Kasumi-1 (cell line): ENCODE measurements around the gene ACSF3.
"Not testable (repeated sequence)": the region's sequence is repeated elsewhere in the genome, so short reads cannot be mapped to it uniquely, and the experiment has no call there.

Source experiments
- DNase-seq, 2 experiments: peaks; one replicate each; lab custom pipeline; 2025; lab: John Stamatoyannopoulos, UW

Gene ACSF3

DNA sequence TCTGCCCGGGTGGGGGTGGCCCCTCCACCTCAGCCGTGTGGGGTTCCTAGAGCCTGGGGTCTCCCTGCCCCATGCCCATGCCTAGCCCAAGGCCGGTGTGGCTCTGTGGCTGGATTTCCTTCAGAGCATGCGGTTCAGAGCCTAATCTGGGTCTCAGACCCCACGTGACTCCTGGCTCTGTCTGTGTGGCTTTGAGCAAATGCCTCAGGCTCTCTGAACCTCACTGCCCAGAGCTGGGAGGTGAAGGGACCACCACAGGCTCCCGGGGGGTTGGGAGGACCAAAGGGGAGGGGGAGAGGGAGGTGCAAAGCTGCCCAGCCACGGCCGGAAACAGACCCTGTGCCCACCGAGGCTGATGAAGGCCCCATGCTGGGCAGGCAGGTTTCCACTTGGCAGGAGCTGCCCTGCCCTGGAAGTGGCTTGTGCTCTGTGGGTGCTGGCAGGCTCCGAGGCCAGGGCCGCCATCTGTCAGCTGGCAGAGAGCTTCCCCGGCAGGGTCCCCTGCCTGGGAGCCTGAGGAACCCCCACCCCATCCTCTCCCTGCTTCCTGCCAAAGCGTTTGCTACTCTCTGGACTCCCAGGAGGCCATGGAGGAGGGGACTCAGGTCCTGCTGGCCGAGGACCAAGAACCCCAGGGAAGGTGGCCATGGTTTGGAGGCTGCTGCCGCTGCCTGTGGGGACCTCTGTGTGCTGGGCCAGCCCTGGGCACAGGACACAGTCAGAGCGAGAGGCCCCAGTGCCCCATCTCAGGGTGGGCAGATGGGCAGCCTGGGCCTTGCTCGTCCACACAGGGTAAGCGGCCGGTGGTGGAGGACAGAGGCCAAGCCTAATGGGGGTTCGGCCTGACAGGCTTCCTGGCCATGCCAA, 81.9 kb downstream of the ACSF3 start:
- DNase-seq = no peak

DNA sequence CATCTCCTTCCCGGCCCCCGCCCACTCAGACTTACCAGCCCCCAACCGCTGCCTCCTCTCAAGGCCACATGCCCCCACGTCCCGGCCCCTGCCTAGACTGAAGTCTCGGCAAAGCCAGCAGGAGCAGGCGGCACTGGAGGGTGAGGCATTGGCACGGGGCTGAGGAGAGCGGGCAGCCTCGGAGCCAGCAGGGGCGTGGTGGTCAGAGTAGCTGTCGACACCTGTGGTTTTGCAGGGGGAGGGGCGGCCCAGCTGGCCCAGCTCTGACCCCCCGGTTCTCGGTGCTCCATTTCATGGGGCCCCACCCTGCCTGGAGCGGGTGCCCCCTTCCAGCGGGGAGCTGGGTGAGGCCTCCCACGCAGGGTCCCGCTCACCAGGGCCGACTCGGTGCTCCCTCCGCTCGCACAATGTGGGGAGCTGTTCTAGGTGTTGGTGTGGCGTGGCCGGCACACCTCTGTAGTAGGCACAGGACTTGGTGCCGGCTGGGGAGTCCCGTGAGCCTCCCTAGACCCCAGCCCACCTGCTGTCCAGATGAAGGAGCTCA, 82.6 kb downstream of the ACSF3 start:
- DNase-seq = no peak

DNA sequence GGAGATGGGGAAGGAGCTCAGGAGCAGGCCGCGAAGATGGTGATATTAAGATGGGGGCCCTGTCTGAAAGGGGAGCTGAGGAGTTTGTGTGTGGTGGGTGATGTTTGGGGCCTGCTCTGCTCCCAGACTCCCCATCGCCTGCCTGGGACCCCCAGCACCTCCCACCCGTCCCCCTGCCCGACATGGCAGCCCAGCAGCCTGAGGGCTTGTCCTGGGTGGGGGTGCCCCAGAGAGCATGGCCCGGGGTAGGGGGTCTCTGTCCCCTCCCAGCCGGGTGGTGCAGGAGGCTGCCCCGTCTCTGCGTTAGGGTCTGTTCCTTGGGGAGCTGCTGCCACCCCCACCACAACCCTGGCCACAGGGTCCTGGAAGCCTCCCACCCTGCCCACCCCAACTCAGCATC, 83.1 kb downstream of the ACSF3 start:
- no peak for DNase-seq

DNA sequence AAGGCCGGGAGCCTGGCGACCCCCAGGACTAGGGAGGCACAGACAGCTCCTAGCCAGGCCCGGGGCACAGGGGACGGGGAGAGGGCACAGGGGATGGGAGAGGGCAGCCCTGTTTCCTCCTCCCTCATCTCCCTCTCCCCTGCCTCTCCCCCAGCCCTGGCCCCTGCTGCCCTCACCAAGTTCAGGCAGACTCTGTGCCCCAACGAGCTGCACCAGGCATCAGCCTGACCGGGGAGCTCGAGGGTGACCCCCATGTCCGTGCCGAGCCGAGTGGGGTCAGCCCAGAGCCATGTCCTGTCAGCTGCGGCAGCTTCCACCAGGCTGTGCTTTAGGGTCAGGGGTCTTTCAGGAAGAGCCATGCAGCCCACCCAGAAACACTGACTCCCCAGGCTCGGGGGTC, 83.8 kb downstream of the ACSF3 start:
- no peak for DNase-seq

DNA sequence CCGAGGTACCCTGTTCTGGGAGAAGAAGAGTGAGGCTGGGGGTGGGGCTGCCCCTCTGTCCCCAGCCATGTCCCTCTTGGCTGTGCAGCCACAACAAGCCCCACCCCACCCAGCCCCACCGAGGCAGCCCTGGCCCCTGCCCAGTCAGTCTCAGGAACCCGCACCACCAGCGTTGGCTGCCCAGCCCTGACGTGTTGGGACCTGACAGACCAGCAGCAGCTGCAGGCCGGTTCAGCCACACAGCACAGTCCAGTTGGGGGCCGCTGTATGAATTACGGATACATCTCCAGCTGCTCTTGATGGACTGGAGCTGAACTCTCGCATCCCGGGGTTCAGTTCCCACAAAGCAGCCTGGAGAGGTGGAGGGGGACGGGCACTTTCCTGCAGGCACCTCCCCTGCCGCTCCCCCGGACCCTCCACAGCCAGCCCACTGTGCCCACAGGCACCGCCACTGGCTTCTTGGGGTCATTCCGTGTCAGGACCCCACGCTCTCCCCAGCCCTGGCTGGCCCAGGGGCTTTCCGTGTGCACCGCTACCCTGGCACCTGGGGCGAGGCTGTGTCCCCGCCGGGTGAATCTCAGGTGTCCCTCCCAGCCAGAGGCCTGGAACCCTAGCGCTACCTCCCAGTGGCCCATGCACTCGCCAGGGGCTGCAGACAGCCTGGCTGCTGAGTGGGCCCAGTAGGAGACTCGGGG, 84.9 kb downstream of the ACSF3 start:
- DNase-seq = no peak

DNA sequence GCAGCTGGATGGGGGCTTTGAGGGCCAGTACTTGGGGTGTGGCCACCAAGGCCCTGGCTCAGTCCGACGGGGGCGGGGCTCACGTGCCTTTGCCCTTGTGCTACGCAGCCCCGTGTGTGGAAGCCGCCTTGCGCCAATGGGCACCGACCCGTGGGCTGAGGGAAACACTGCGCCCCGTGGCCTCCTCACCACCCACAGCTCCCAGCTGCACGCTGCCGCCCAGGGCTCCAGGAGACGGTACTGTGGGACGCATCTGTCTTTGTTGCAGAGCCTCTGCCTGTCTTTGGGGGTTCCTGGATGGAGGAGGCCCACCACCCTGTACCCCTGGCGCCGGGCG, 85.5 kb downstream of the ACSF3 start:
- no peak for DNase-seq

DNA sequence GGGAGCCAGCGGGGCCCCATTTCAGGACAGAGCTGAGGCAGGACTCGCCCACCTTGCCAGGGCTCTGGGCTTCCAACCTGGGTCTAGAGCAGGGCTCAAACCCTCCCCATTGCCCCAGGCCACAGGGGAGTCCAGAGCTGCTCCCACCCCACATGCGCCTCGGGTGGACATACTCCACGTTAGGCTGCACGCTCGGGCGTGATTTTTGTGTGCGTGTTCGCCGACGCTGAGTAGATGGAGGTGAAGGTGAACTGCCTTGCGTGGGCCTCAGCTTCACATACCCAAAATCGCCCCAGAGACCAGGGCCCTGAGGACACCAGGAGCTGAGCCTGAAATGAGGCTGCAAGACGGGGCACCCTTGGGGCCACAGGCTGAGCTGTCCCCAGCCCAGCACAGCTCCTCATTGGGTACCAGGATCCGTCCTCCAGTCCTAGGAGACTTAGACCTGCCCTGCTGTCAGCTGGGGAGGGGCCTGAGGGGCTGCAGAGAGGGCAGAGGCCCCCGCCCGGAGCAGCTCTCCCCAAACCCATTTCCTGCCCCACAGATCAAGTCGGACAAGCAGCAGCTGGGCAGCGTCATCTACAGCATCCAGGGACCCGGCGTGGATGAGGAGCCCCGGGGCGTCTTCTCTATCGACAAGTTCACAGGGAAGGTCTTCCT, 86.1 kb downstream of the ACSF3 start:
- no peak for DNase-seq

DNA sequence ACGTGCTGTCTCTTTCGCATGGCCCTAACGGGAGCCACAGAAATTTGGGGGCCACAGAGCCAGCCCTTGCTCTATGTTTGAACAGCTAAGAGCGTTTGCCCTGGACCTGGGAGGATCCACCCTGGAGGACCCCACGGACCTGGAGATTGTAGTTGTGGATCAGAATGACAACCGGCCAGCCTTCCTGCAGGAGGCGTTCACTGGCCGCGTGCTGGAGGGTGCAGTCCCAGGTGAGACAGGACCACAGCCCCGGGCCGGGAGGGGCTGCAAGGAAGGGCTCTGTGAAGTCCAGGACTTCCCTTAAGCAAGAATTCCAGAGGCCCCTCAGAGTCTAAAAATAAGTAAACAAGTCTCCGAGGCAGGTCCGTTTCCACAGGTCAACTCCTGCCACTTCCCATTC, 89.8 kb downstream of the ACSF3 start:
- DNase-seq = no peak

DNA sequence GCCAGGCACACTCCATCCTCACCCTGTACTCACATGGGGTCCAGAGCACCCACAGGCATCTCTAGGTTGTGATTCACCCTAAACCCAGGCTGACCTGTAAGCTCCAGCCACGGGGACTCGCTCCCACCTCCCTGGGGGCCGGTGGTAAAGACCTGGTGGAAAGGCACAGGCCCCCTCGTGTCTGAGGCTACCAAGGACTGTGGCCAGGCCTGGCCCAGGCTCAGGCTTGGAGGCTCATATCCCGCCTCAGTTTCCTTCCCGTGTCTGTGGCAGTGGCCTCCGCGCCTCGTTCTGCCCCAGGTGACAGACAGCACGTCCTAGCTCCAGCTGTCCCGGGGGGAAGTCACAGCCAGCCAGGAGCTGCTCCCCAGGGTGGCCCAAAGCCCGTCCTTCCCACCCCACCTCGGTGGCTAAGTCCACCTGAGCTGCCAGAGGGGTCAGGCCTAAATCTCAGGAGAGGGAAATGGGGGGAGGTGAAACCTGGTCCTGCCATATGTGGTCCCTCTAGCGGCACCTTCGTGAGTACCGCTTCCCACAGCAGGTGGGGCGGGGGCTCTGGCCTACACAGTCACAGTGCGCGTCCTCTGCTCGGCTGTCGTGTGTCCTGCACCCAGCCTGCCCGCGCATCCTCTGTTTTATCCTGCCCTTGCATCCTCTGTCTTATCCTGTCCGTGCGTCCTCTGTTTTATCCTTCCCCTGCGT, 90.5 kb downstream of the ACSF3 start:
- no peak for DNase-seq

DNA sequence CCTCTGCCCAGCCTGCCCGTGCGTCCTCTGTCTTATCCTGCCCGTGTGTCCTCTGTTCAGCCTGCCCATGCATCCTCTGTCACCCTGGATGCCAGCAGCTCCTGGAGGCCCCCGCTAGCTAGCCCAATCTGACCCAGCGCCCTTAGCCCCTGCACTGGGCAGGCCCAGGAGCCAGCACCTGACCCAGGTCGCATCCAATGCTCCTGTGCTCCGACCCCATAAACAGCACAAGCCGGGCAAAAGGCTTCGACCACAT, 91.0 kb downstream of the ACSF3 start:
- DNase-seq = no peak

DNA sequence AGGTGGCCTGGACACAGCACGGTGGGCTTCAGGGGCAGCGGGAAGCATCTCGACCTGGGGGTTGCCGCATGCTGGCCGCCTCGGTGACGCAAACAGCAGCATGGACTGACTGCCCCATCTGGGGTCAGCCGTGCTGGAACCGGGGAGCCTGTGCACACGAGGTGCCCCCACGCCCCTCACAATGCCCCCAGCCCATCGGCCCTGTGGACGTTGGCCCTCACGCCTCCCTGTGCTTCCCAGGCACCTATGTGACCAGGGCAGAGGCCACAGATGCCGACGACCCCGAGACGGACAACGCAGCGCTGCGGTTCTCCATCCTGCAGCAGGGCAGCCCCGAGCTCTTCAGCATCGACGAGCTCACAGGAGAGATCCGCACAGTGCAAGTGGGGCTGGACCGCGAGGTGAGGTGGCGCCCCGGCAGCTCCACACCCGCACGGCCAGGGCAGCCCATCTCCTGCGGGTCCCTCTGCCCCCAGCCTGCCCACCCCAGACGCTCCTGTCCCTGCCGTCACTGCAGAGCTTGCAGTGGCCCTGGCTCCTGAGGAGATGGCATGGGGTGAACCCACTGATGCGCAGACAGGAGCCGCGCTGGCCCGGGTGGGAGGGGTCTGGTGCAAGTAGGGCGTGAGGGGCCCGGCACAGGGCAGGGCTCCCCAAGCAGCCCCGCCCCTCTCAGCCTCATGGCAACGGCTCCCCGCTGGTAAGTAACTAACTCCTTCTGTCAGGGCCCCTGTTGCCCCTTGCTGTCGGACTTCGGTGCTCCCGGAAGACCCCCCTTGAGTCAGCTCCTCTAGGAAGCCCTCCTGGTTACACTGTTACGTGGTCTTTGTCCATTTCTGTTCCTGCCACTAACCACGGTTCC, 91.5 kb downstream of the ACSF3 start:
- no peak for DNase-seq

DNA sequence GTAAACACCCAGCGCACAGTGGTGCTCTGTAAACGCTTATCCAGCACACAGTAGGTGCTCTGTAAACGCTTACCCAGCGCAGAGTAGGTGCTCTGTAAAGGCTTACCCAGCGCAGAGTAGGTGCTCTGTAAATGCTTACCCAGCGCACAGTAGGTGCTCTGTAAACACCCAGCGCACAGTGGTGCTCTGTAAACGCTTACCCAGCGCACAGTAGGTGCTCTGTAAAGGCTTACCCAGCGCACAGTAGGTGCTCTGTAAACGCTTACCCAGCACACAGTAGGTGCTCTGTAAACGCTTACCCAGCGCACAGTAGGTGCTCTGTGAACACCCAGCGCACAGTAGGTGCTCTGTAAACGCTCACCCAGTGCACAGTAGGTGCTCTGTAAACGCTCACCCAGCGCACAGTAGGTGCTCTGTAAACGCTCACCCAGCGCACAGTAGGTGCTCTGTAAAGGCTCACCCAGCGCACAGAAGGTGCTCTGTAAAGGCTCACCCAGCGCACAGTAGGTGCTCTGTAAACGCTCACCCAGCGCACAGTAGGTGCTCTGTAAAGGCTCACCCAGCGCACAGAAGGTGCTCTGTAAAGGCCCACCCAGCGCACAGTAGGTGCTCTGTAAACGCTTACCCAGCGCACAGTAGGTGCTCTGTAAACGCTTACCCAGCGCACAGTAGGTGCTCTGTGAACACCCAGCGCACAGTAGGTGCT, 92.4 kb downstream of the ACSF3 start:
- DNase-seq = not testable (repeated sequence)

DNA sequence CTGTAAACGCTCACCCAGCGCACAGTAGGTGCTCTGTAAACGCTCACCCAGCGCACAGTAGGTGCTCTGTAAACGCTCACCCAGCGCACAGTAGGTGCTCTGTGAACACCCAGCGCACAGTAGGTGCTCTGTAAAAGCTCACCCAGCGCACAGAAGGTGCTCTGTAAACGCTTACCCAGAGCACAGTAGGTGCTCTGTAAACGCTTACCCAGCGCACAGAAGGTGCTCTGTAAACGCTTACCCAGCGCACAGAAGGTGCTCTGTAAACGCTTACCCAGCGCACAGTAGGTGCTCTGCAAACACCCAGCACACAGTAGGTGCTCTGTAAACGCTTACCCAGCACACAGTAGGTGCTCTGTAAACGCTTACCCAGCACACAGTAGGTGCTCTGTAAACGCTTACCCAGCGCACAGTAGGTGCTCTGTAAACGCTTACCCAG, 93.0 kb downstream of the ACSF3 start:
- not testable (repeated sequence) for DNase-seq

DNA sequence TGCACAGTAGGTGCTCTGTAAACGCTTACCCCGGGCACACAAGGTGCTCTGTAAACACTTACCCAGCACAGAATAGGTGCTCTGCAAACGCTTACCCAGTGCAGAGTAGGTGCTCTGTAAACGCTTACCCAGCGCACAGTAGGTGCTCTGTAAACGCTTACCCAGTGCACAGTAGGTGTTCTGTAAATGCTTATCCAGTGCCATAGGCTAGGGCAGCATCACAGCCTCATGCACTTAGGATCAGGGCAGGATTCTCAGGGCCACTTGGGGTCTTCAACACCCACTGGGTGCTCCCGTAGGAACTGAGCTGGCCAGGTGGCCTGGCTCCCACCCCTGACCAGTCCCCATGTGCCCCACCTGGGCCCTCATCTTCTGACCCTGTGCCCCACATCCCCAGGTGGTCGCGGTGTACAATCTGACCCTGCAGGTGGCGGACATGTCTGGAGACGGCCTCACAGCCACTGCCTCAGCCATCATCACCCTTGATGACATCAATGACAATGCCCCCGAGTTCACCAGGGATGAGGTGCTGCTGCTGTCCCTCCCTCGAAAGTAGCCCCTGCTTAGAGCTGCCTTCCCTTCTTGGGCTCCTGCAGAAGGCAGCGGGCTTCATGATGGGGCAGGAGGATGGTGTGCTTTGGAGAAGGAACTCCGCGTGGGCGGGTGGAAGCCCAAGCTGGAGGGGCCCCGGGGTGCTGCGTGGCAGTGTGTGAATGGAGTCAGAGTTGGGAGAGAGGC, 93.5 kb downstream of the ACSF3 start:
- peak in 1 of 2 experiments; percentile 16 for DNase-seq

DNA sequence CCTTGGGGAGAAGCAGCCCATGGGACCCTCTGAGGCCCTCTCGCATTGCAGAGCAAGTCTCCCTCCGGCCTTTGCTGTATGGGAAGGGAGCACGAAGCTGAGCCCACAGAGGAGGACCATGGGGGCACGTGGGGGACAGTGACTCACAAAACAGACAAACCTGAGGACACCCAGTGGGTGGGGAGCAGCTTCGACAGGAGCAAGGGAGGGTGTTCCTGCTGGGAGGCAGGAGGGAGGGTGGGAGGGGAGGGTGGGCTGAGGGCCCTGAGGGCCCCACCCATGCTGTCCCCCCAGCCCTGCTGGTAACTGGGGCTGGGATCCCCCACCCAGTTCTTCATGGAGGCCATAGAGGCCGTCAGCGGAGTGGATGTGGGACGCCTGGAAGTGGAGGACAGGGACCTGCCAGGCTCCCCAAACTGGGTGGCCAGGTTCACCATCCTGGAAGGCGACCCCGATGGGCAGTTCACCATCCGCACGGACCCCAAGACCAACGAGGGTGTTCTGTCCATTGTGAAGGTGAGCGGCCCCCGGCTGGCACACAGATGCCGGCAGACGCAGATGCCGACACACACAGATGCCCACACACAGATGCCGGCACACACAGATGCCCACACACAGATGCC, 94.2 kb downstream of the ACSF3 start:
- DNase-seq = no peak

DNA sequence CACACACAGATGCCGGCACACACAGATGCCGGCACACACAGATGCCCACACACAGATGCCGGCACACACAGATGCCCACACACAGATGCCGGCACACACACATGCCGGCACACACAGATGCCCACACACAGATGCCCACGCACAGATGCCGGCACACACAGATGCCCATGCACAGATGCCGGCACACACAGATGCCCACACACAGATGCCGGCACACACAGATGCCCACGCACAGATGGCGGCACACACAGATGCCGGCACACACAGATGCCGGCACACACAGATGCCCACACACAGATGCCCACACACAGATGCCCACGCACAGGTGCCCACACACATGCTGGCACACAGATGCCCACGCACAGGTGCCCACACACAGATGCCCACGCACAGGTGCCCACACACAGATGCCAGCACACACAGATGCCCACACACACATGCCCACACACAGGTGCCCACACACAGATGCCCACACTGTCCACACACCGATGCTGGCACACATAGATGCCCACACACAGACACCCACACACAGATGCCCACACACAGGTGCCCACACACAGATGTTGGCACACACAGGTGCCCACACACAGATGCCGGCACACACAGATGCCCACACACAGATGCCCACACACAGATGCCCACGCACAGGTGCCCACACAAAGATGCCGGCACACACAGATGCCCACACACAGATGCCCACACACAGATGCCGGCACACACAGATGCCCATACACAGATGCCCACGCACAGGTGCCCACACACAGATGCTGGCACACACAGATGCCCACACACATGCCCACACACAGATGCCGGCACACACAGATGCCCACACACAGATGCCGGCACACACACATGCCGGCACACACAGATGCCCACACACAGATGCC, 95.1 kb downstream of the ACSF3 start:
- not testable (repeated sequence) for DNase-seq

DNA sequence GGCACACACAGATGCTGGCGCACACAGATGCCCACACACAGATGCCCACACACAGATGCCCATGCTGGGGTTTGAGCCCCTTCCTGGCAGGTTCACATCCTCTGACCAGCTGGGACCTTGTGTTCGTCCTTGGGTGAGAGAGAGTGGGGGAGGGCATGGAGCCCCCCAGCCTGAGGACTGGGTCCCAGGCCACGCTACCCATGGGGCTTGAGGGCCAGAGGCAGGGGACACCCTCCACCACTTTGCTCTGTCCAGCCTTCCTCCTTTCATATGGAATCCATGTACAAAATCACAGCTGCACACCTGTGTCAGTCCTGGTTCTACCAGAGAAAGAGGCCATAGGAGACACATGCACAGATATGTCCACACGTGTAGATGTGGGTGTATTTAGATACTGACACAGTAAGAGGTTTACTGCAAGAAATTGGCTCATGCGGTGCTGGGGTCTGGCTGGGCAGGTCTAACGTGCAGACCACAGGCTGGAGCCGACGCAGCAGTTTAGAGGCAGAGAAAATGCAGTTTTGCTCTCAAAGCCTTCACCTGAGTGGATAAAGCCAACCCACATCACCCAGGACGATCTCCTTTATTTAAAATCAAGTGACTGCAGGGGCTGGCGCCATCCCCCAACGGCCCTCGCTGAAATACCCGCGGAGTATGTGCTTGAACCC, 95.8 kb downstream of the ACSF3 start:
- DNase-seq = no peak
